Globus pallidus (tissue), 1 donor: ENCODE data around the gene ZBTB20.

Experiments used
- DNase-seq: peaks from one replicate; pipeline ENCODE4 v3.0.0-alpha.2; 2015; ENCODE audit warnings: low spot score

ZBTB20 gene

GRCh38 chr3:115087512-115087911 is 59.6 kb downstream of the ZBTB20 start:
- no peak for DNase-seq

- DNase-seq, result no peak
These were observed 60.7 kb downstream of the ZBTB20 start for GRCh38 chr3:115086344-115086743.

DNA sequence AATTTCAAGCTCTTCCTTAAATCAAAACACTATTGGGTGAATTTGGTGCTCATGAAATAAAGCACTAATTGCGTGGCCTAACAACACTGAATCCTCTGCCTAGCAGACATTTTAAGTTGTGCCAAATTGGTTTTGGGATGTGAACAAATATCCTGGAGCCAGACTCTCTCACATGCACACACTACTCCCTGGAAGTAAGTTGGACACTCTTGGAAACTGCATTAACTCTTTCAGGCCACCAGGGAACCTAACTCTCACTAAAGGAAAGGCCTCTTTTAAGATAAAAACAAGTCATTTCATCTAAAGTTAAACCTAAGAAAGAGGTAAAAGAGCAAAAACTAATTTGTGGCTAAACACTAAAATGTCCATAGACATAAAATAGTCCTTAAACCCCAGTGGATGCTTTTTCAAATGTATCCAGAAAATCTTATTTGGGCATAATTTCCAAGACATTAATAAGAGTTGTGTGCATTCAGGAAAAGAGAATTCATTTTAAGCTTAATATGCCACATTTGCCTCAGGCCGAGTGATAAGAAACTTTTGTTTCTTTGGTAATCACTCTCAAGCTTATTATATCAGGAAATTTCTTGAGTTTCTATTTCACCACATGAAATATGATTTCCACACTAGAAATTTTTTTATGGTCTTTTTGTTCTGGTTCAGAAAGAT is 61.8 kb downstream of the ZBTB20 start:
- DNase-seq, result no peak

GRCh38 chr3:115084686-115085085 is 62.4 kb downstream of the ZBTB20 start:
- DNase-seq, result no peak

DNA sequence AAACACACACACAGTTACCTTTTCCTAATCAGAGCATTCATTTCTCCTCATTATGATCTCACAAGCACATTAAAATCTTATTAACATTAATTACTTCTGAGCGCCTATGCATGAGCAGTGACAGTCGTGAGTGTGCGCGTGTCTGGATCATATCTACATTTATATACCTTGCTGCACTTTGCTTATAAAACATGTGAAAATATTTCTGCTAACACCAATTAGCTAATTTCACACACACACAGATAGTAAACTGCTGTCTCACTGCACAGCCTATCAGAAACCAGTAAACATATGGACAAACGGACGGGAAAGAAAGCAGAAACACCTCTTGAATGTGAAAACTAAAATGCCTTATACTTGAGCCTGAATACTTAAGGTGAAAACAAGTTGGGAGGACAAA is 64.8 kb downstream of the ZBTB20 start:
- DNase-seq, result no peak

GRCh38 chr3:115081444-115081843 is 65.6 kb downstream of the ZBTB20 start:
- DNase-seq, result no peak

GRCh38 chr3:115077501-115078250 is 69.4 kb downstream of the ZBTB20 start:
- no peak for DNase-seq

- DNase-seq, result no peak
These were observed 72.6 kb downstream of the ZBTB20 start for GRCh38 chr3:115074502-115074901.

GRCh38 chr3:115072265-115073021 is 74.6 kb downstream of the ZBTB20 start:
- no peak for DNase-seq

- peak; percentile 93 for DNase-seq
These were observed 75.5 kb downstream of the ZBTB20 start for GRCh38 chr3:115071601-115072000.

DNA sequence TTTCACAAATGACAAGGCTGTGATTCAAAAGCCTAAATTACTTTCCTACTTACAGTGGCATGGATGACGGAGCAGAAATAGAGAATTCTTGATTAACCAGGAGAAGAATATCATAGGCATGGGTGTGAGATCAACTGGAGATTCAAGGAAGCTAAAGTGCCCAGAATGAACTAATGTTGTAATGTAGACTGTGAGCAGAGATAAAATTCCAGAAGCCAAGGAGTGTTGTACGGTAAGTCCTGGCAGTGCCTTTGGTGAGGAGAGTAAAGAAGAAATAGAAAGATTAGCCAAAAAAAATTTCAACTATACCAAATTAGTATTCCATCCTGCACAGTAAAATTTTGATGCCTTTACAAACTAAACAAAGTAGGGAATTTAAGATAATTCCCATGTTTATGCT is 75.9 kb downstream of the ZBTB20 start:
- peak; percentile 66 for DNase-seq

GRCh38 chr3:115068799-115069198 is 78.3 kb downstream of the ZBTB20 start:
- no peak for DNase-seq

DNA sequence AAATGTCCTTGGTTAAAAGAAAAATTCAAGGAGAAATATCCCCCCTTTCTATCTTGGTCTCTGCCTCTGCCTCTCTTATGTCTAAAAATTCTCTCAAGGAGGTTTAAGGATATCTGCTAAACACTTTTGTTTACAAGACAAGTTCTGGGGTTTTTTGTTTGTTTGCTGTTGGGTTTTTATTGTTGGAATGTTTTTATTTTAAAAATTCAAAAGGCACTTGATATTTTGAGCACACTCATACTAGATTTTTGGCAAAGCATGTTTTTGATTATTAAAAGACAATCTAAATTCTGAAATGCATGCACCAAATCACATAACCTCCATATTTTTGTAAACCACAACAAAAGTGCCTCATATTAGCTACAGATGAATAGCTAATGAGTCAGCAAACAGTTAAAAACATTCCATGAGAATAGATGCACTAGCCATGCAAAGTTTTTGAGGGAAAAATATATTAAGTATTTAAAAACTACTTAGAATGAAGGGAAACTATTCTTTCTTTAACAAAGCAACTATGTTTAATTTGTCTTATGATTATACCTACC is 84.6 kb downstream of the ZBTB20 start:
- DNase-seq, result no peak

DNA sequence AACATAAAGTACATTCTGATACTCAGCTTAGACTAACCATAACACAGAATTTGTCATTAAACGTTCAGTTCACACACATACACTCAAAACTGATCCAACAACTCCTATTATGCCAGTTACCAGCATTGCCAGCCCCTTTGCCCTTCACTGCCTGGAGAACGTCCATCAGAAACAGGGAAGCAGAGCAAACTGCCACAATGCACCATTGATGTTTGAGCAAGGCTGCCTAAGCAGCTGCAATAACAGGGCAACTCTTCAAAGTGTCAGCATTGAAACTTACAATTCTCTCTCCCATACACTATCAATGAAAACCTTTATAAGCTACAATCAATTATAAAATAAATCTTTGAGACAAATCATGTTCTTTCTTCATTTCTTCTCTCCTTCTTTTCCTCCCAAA is 85.1 kb downstream of the ZBTB20 start:
- peak; percentile 97 for DNase-seq

- no peak for DNase-seq
These were observed 94.2 kb downstream of the ZBTB20 start for GRCh38 chr3:115052906-115053305.

DNA sequence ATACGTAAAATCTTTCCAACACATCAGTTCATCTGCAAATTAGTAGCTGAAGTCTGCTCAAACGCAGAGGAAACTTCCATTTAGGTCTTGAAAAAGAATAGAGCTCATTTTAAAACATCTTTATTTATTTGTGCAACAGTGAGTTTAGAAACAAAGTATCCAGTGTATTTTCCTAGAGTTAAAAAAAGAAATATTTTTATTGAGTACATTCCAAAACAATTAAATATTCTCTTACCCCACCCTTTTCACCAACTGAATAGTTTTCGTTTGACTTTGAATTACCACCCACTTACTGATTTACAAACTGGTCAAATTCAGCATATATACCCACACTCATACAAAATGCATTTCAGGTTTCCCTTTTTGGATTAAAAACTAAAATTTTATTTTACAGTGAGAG is 104.7 kb downstream of the ZBTB20 start:
- no peak for DNase-seq

DNA sequence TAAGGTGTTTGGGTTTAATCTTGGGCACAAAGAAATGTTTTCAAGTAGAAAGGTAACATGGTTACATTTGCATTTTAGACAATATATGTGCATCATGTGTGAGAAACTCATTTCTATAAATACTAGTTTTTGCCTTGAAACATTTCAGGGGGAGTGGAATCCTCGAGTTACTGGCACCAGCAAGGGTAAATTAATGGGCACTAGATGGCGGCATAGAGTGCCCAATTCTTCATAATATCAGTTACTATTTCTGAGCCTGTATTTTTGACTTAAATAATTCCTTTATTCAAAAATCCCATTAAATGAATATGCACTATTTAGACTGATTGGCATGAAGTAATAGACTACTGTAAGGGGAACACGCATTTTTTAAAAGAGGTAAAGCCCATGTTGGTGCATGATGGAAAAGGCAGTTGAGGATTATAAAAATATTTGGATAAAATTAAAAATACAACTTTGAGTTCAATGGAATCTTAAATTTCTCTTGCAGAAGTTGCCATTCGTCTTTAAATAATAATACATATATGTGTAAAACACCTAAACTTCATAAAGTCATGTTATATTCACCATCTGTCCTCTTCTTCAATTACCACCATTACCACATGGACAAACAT is 106.3 kb downstream of the ZBTB20 start:
- DNase-seq, result peak; percentile 59

DNA sequence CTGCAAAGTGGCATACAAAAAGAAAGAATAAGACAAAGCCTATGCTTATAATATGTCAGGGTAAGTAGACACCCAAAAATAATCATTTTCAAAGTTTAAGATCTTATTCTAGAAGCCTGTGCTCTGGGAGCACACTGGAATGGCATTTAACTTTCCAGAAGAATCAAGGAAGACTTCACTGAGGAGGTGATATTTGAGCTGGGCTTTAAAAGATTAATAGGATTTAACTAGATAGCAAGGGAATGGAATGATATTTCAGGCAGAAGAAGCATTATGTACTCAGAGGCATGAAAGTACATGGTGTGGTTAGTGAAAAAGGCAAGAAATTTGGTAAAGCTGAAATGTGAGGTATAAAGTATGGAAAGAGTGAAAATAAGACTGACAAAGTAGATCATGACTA is 106.8 kb downstream of the ZBTB20 start:
- DNase-seq, result no peak

- DNase-seq, result no peak
These were observed 108.3 kb downstream of the ZBTB20 start for GRCh38 chr3:115038817-115039216.

DNA sequence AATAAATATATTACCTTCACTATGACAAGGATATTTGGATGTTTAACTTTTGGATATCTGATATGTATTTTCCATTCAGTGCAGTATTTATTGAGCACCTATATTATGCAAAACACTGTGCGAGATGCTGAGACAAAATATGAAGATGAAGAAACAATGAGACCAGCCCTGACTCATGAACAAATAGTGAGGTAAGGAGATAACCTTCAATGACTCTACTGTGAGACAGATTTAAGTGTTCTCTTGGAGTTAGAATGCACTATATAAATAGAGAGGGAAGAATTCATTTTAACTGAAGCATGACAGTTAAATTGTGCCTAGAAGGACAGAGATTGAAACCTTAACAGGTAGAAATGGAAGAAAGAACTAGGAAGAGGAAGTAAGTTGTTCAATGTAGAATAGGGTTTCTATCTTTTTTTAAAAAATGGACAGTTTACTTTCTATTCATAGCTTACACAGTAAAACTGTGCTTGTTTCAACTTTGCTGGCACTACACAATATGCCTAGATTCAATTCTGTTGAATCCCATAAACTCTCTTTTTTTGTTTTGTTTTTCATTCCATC is 124.2 kb downstream of the ZBTB20 start:
- no peak for DNase-seq

DNA sequence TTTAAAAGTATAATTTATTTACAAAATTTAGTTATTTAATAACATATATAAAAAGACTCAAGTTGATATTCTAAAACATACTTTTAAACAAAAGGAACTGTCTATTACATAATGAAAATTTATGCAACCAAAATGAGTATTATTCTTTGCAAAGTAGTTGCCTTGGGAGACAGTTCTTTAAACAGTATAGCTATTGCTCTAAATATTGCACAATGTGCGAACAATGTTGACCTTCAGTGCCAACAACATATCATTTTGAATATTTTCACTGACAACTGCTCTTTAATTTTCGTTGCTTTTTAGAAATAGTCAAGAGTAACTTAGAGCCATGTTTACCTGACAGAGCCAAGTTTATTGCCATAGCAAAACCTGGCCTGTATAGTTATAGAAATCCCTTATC is 124.9 kb downstream of the ZBTB20 start:
- no peak for DNase-seq

- DNase-seq, result peak; percentile 75
These were observed 126.0 kb downstream of the ZBTB20 start for GRCh38 chr3:115021061-115021460.
